ENCODE results near the gene KCTD19.

DNA sequence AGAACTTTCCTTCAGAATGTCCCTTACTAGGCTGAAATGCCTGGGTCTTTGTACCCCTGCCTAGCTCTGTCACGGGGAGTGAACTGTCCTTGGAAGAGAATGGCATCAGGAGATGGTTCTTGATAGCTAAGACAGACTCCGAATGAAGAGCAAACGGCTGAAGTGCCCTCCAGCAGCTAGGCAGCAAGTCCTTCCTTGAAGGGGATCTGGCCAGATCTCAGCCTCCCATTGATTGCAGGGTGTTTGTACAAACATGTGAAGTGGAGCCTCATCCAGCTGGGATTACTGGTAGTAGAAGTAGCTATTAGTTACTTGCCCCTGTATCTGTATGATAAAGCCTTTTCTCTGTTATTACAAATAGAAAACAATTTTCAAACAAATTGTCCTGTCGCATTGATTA lies 31.0 kb upstream of the KCTD19 start:
- TF ChIP-seq EP300 (IDR thresholded peaks at IDR 0.05; ENCODE audit: borderline replicate concordance) (no peak), YY1 (IDR thresholded peaks at IDR 0.05; ENCODE audit: low read depth) (no peak), TEAD4 (IDR thresholded peaks at IDR 0.05) (no peak), TCF12 (IDR thresholded peaks at IDR 0.05; ENCODE audit: low read depth) (no peak), USF1 (IDR thresholded peaks at IDR 0.05) (no peak)

Data from Ishikawa (cell line).